HCT116 (cell line): ENCODE data around the gene FBXO34. TPM values are rescaled to one million over a fixed set of nuclear protein-coding genes. Genes with fewer than 3 reads are reported as not detected.

Experiments used
- ATAC-seq: fragments of 200-7000 bp; cut with Tn5 transposase; 2 replicates; pipeline ENCODE4 v1.9.1; 2020; ENCODE audit warnings: mild to moderate bottlenecking, moderate library complexity
- BruUV-seq: library from RNA; stranded (reverse); fragments of 400-500 nt; replicated peaks from 2 replicates; lab custom pipeline; 2021; lab: Mats Ljungman, UMichigan
- CTCF ChIA-PET: fragments of 300-600 bp; sonication (Branson Sonifier 250); formaldehyde crosslinking; loops from one replicate; lab custom pipeline; 2021; ENCODE audit warnings: antibody characterized with exemption; lab: Charles Lee
- POLR2A ChIA-PET: fragments of 300-600, 350-600 bp; sonication (Branson Sonifier 250); formaldehyde crosslinking; loops from one replicate; lab custom pipeline; 2021; ENCODE audit warnings: antibody characterized with exemption; lab: Charles Lee
- RAD21 ChIA-PET, 2 experiments: fragments of 300-600 bp; sonication (Branson Sonifier 250); formaldehyde crosslinking; loops; one replicate each; lab custom pipeline; 2023; ENCODE audit warnings: low total read pairs in 2 of 2; ENCODE audit not compliant: uncharacterized antibody in 2 of 2, unreplicated experiment in 2 of 2, low non-redundant PET in 1 of 2; lab: Charles Lee
- DNase-seq: peaks from one replicate; pipeline ENCODE4 v3.0.0-alpha.2; 2010; ENCODE audit warnings: low read depth, low spot score
- H2AFZ ChIP-seq: fragments of 200-600 bp; shearing (Covaris generic), sonication (generic); 2 replicates; pipeline ENCODE4 v1.6.1; 2017; ENCODE audit warnings: low read depth, mixed run types, mixed read lengths, antibody characterized with exemption, low read length; ENCODE audit not compliant: poor library complexity, severe bottlenecking
- H3K27ac ChIP-seq: 2 replicates; pipeline ENCODE4 v1.5.1; 2012; ENCODE audit warnings: low read depth, low read length
- H3K27me3 ChIP-seq: fragments of 200-600 bp; sonication (generic); 2 replicates; pipeline ENCODE4 v1.6.1; 2016; ENCODE audit warnings: mixed run types, low read length, mixed read lengths; ENCODE audit not compliant: insufficient read depth
- H3K36me3 ChIP-seq, 2 experiments: fragments of 200-500 bp in 1 of 2; fragments of 200-600 bp in 1 of 2; sonication (Bioruptor generic) in 1 of 2; sonication (generic) in 1 of 2; 2 replicates each; pipeline versions ENCODE4 v1.5.1 to v1.6.1; 2014 to 2016; ENCODE audit warnings: low read length in 2 of 2, inconsistent platforms in 1 of 2, mixed read lengths in 1 of 2, mixed run types in 1 of 2; ENCODE audit not compliant: insufficient read depth in 2 of 2, control insufficient read depth in 1 of 2
- H3K4me1 ChIP-seq, 2 experiments: fragments of 200-600 bp in 1 of 2; sonication (generic) in 1 of 2; 2 replicates each; pipeline versions ENCODE4 v1.5.1 to v1.6.1; 2012 to 2017; ENCODE audit warnings: low read length in 2 of 2, inconsistent platforms in 1 of 2, mild to moderate bottlenecking in 1 of 2, mixed read lengths in 1 of 2, mixed run types in 1 of 2, moderate library complexity in 1 of 2; ENCODE audit not compliant: insufficient read depth in 2 of 2, control insufficient read depth in 1 of 2
- H3K4me2 ChIP-seq: fragments of 200-600 bp; sonication (generic); 2 replicates; pipeline ENCODE4 v1.6.1; 2017; ENCODE audit warnings: mixed run types, low read length, mixed read lengths
- H3K4me3 ChIP-seq, 2 experiments: fragments of 200-600 bp in 1 of 2; sonication (generic) in 1 of 2; replicated peaks in 1 of 2; 2 replicates each; pipeline ENCODE4 v1.5.1; 2011 to 2016; ENCODE audit warnings: low read length in 2 of 2, control low read depth in 1 of 2, low read depth in 1 of 2, mild to moderate bottlenecking in 1 of 2, mixed read lengths in 1 of 2, mixed run types in 1 of 2
- H3K79me2 ChIP-seq: fragments of 200-600 bp; sonication (generic); 2 replicates; pipeline ENCODE4 v1.6.1; 2017; ENCODE audit warnings: mild to moderate bottlenecking, mixed run types, low read length, moderate library complexity, mixed read lengths; ENCODE audit not compliant: insufficient read depth
- H3K9ac ChIP-seq: fragments of 200-600 bp; sonication (generic); 2 replicates; pipeline ENCODE4 v1.6.1; 2016; ENCODE audit warnings: low read length, mixed read lengths
- H3K9me2 ChIP-seq: fragments of 200-600 bp; sonication (generic), shearing (Covaris generic); 2 replicates; pipeline ENCODE4 v1.6.1; 2017; ENCODE audit warnings: mixed run types, mild to moderate bottlenecking, moderate library complexity; ENCODE audit not compliant: insufficient read depth
- H3K9me3 ChIP-seq, 2 experiments: fragments of 200-500 bp in 1 of 2; fragments of 200-600 bp in 1 of 2; sonication (Bioruptor generic) in 1 of 2; sonication (generic) in 1 of 2; 2 replicates each; pipeline ENCODE4 v1.6.1; 2014 to 2017; ENCODE audit warnings: low read length in 2 of 2, mixed read lengths in 2 of 2, inconsistent platforms in 1 of 2, low read depth in 1 of 2, mild to moderate bottlenecking in 1 of 2, mixed run types in 1 of 2, moderate library complexity in 1 of 2; ENCODE audit not compliant: control insufficient read depth in 1 of 2, insufficient read depth in 1 of 2
- H4K20me1 ChIP-seq: fragments of 200-600 bp; sonication (generic), shearing (Covaris generic); 2 replicates; pipeline ENCODE4 v1.6.1; 2017; ENCODE audit warnings: mixed run types, mild to moderate bottlenecking, moderate library complexity; ENCODE audit not compliant: insufficient read depth
- CBX3 ChIP-seq: IDR thresholded peaks from 2 replicates; pipeline ENCODE4 v1.6.1; 2012; ENCODE audit warnings: low read depth
- CEBPB ChIP-seq: IDR thresholded peaks from 2 replicates; pipeline ENCODE4 v1.6.1; 2012; ENCODE audit warnings: low read depth
- EGR1 ChIP-seq: IDR thresholded peaks from 2 replicates; pipeline ENCODE4 v1.6.1; 2012; ENCODE audit warnings: low read depth
- SRF ChIP-seq: IDR thresholded peaks from 2 replicates; pipeline ENCODE4 v1.6.1; 2012; ENCODE audit warnings: low read depth
- TCF7L2 ChIP-seq: IDR thresholded peaks from 2 replicates; pipeline ENCODE4 v1.7.0; 2011; ENCODE audit warnings: borderline replicate concordance, inconsistent platforms; ENCODE audit not compliant: insufficient read depth, insufficient read length; ENCODE audit errors: extremely low read depth
- YY1 ChIP-seq: IDR thresholded peaks from 2 replicates; pipeline ENCODE4 v1.6.1; 2011; ENCODE audit warnings: low read length, low read depth, moderate library complexity, mild to moderate bottlenecking; ENCODE audit not compliant: insufficient replicate concordance; ENCODE audit errors: extremely low read depth
- intact Hi-C: fragments of 100-400 bp; cut with micrococcal nuclease; formaldehyde crosslinking; loops from 2 replicates; pipeline ENCODE4 v1.10.0; 2022
- total RNA-seq: library from RNA; stranded (reverse); gene quantifications from one replicate; pipeline ENCODE4 v1.2.1, GENCODE V29; 2021; ENCODE audit not compliant: unreplicated experiment

Gene FBXO34
- total RNA-seq, 1 experiment from 2014 or later, result 26.9 TPM

DNA sequence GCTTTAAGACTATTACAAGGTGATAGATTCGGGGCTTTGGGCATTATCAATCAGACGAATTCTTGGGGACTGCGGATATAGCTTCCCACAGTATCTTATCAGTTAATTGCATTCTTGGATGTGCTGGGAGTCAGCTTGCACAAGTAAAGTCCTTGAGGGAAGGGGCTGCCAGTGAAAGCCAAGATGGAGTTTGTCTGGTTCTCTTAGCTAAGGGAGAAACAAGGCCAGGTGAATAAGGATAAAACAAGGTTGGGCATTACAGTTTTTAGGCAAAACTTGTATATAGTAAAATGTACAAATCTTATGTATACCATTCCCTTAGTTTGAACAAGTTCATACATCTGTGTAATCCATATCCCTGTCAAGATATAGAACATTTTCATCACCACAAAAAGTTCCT lies 5.5 kb downstream of the FBXO34 start (continued):
- no peak for TF ChIP-seq YY1

DNA sequence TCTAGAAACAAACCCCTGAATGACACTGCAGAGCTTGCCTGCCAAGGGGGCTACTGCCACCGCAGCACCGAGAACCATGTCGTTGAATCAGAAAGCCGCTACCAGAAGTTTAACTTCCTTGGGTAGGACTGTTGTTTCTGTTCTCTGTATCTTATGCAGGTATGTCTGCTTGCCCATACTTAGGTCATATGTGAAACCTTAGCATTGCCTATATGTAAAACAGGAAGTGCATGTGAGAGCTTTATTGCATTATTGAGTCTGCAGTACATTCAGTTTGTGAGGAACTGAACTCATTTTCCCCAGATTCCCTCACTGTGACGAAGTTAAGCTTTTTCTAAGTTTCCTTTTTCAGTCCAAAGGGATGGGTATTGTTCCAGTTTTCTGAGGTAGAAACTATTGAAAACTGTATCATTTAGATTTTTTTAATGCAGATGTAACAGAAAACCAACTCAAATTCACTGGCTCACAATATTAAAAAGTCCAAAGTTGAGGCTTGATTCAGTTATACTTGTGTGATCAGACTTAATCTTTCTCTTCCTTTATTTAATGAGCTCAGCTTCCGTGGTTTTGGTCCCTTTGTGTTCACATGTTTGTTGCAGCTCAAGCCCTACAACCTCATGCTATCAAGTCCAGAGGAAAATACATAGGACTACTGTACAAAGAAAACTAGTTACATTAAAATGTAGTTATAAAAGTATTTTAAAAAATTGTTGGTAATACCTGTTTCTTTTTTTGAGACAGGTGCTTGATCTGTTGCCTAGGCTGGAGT lies 6.9 kb downstream of the FBXO34 start:
- BruUV-seq, result no TSS peak
- Histone ChIP-seq H4K20me1 (peaks cover 8% of the 10 kb centered on the region), H3K27ac (no peak overlapping the region), H3K4me3 (no peak overlapping the region), H3K4me1 (no peaks in the 10 kb centered on the region), H3K9ac (no peak overlapping the region), H3K4me2 (no peak overlapping the region), H2AFZ (no peak overlapping the region), H3K79me2 (peaks cover 98% of the 10 kb centered on the region), H3K9me2 (no peaks in the 10 kb centered on the region), H3K9me3 (no peaks in the 10 kb centered on the region), H3K27me3 (no peaks in the 10 kb centered on the region), H3K36me3 (0 out of 4 replicates have a peak, but pooled peaks cover 2 to 4% of the 10 kb centered on the region in 2 experiments)
- no peak for TF ChIP-seq TCF7L2
- no peak for TF ChIP-seq EGR1
- no peak for TF ChIP-seq CBX3
- no peak for DNase-seq
- ChIA-PET POLR2A (no interaction called here), CTCF (no interaction called here), RAD21 (no interaction called here)
- ATAC-seq, result no peak
- intact Hi-C loops, result no loop called here

DNA sequence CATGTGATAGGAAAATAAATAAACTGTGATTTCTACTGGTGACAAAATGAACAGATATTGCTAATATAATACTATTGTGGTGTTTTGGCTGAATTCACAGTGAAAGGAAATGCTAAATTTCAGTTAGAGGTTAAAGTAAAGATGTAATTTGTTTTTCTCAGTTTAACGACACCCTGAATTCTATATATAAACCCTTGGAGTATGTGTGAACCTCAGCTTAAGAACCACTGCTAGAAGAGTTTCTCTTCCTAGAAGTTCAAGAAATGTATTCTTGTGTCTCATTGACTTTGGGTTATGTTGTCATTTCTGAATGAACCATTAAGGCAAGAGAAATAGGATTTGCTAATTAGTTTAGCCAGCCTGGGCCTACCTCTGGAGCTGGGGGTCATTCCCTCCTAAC lies 8.2 kb downstream of the FBXO34 start:
- ChIA-PET RAD21 (no interaction called here), POLR2A (no interaction called here), CTCF (interaction anchor here (1.3 kb wide), 1 partner anchor 9 kb away, joined by 3 read pairs; no protein-coding TSS in a partner anchor)
- Histone ChIP-seq H3K27ac (no peak overlapping the region), H3K27me3 (no peaks in the 10 kb centered on the region), H3K4me1 (no peaks in the 10 kb centered on the region), H3K9me3 (no peaks in the 10 kb centered on the region), H2AFZ (no peak overlapping the region), H3K4me3 (no peak overlapping the region), H3K9me2 (no peaks in the 10 kb centered on the region), H3K9ac (no peak overlapping the region), H3K4me2 (no peak overlapping the region), H3K36me3 (0 out of 4 replicates have a peak, but pooled peaks cover 2 to 4% of the 10 kb centered on the region in 2 experiments), H4K20me1 (peaks cover 8% of the 10 kb centered on the region), H3K79me2 (peaks cover 96% of the 10 kb centered on the region)
- ATAC-seq, result no peak
- intact Hi-C loops, result no loop called here
- TF ChIP-seq SRF (no peak), CEBPB (no peak)
- DNase-seq, result no peak
- no TSS peak for BruUV-seq
